Lower lobe of right lung (tissue), 2 donors: ENCODE data around the gene SQOR. TPM values are rescaled to one million over a fixed set of nuclear protein-coding genes. Genes with fewer than 3 reads are reported as not detected.

Experiments
- ATAC-seq, 2 donors: fragments of 200-7000 bp; cut with Tn5 transposase; one replicate each; pipeline ENCODE4 v1.9.1; 2020 to 2022; ENCODE audit warnings: mild to moderate bottlenecking in 2 of 2, moderate library complexity in 2 of 2
- DNase-seq: peaks from one replicate; pipeline ENCODE4 v3.0.0-alpha.2; 2020
- H3K27ac ChIP-seq: fragments of 200-600 bp; one replicate; pipeline ENCODE4 v1.8.0; 2022
- H3K27me3 ChIP-seq: fragments of 200-600 bp; one replicate; pipeline ENCODE4 v1.8.0; 2022; ENCODE audit warnings: low read depth
- H3K36me3 ChIP-seq: fragments of 200-600 bp; one replicate; pipeline ENCODE4 v1.8.0; 2022; ENCODE audit warnings: mild to moderate bottlenecking
- H3K4me1 ChIP-seq: fragments of 200-600 bp; one replicate; pipeline ENCODE4 v1.8.0; 2022
- H3K4me3 ChIP-seq: fragments of 200-600 bp; one replicate; pipeline ENCODE4 v1.8.0; 2022; ENCODE audit warnings: mild to moderate bottlenecking
- H3K9me3 ChIP-seq: fragments of 200-600 bp; one replicate; pipeline ENCODE4 v1.8.0; 2022
- CTCF ChIP-seq: fragments of 200-600 bp; IDR thresholded peaks from one replicate; pipeline ENCODE4 v1.8.0; 2022; ENCODE audit warnings: antibody characterized with exemption, mild to moderate bottlenecking
- intact Hi-C: fragments of 100-400 bp; cut with DNase I; formaldehyde crosslinking; loops from one replicate; pipeline ENCODE4 v1.11.0; 2022
- total RNA-seq: library from RNA; stranded (reverse); fragmentation: NEBNext Ultra II Directional; extraction: Animal tissue kit (Norgen Biotek cat#: 25700); gene quantifications from one replicate; pipeline ENCODE4 v1.2.1, GENCODE V29; 2021
- donor health status: DM: no; HTN: yes; CAD: no; lungs with severe emphysema.

Gene SQOR
- total RNA-seq, 1 donor from 2014 or later: 97.1 TPM

GRCh38 chr15:45702041-45702440 is 67.2 kb downstream of the SQOR start:
- no peaks in the 10 kb centered on the region for H3K9me3 ChIP-seq
- no peak for DNase-seq
- H3K4me3 ChIP-seq: no peak overlapping the region
- peaks cover 9% of the 10 kb centered on the region for H3K4me1 ChIP-seq
- intact Hi-C loops: no loop called here
- ATAC-seq: no peak
- H3K27ac ChIP-seq: no peak overlapping the region
- H3K27me3 ChIP-seq: peaks cover 11% of the 10 kb centered on the region
- no peaks in the 10 kb centered on the region for H3K36me3 ChIP-seq
- no peak for TF ChIP-seq CTCF

- peaks cover 11% of the 10 kb centered on the region for H3K27me3 ChIP-seq
- ATAC-seq (peak in 1 of 2 donors; percentile 8), DNase-seq (no peak)
- H3K4me1 ChIP-seq: peaks cover 9% of the 10 kb centered on the region
- TF ChIP-seq CTCF: peak; percentile 11
- no peaks in the 10 kb centered on the region for H3K36me3 ChIP-seq
- peak overlapping the region; percentile 54 for H3K4me3 ChIP-seq
- no peak overlapping the region for H3K27ac ChIP-seq
- no peaks in the 10 kb centered on the region for H3K9me3 ChIP-seq
- intact Hi-C loops: no loop called here
Measured at GRCh38 chr15:45703670-45704328, 69.0 kb downstream of the SQOR start.

- no peak for TF ChIP-seq CTCF
- intact Hi-C loops: no loop called here
- H3K27me3 ChIP-seq: peaks cover 11% of the 10 kb centered on the region
- peak overlapping the region; percentile 54 for H3K4me3 ChIP-seq
- no peak overlapping the region for H3K27ac ChIP-seq
- no peak for DNase-seq
- H3K9me3 ChIP-seq: no peaks in the 10 kb centered on the region
- H3K36me3 ChIP-seq: no peaks in the 10 kb centered on the region
- H3K4me1 ChIP-seq: peaks cover 9% of the 10 kb centered on the region
- ATAC-seq: peak; percentile 50 to 54
Measured at GRCh38 chr15:45704329-45705249, 69.8 kb downstream of the SQOR start.

GRCh38 chr15:45705510-45706473 is 71.0 kb downstream of the SQOR start:
- H3K4me3 ChIP-seq: peak overlapping the region; percentile 54
- no peaks in the 10 kb centered on the region for H3K9me3 ChIP-seq
- TF ChIP-seq CTCF: peak; percentile 94
- intact Hi-C loops: no loop called here
- ATAC-seq: peak; percentile 93
- H3K27me3 ChIP-seq: peaks cover 11% of the 10 kb centered on the region
- H3K27ac ChIP-seq: no peak overlapping the region
- DNase-seq: peak; percentile 69
- no peaks in the 10 kb centered on the region for H3K36me3 ChIP-seq
- peaks cover 9% of the 10 kb centered on the region for H3K4me1 ChIP-seq

- Histone ChIP-seq H3K4me1 (no peaks in the 10 kb centered on the region), H3K36me3 (no peaks in the 10 kb centered on the region), H3K27ac (no peak overlapping the region), H3K27me3 (no peaks in the 10 kb centered on the region), H3K4me3 (no peak overlapping the region), H3K9me3 (no peaks in the 10 kb centered on the region)
- DNase-seq (no peak), ATAC-seq (no peak)
- intact Hi-C loops: no loop called here
- TF ChIP-seq CTCF: no peak
Measured at GRCh38 chr15:45710657-45711056, 75.8 kb downstream of the SQOR start.
